ENCODE results near the gene ARHGAP30. TPM values are rescaled to one million over a fixed set of nuclear protein-coding genes. Genes with fewer than 3 reads are reported as not detected.
"Not testable (repeated sequence)": the region's sequence is repeated elsewhere in the genome, so short reads cannot be mapped to it uniquely, and the experiment has no call there.

Gene ARHGAP30
- total RNA-seq, 2 experiments from 2014 or later: 260 to 273 TPM

DNA sequence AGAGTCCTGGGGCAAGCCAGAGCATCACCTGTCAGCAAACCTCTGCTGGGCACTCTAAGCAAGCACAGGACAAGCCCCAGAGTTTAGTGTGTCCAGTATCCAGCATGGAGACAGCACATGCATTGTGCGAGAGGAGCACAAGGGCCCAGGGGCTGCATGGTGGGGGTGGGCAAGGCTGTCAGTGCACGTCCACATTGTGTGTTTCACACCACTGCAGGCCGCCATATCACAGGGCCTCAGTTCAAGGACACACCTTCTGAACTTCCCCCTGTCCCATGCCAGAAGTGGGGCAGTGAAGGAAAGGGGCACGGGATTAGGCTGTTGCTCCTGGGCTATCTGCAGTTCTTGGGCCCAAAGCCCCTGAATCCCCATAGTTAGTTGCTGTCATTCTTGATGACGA is 30.1 kb downstream of the ARHGAP30 start:
- DNase-seq (no peak), ATAC-seq (no peak)
- CTCF ChIA-PET: interaction anchor here (0.6 to 3.7 kb wide), 15 partner anchors 8 to 136 kb away, joined by 3 to 20 read pairs (median 4); partner anchors contain the start of genes ARHGAP30, F11R, ITLN2 and KLHDC9
- Mint-ChIP-seq H3K4me1 (peaks cover 48% of the 10 kb centered on the region), H3K36me3 (peaks cover 38% of the 10 kb centered on the region), H3K9me3 (ENCODE audit: low read depth) (no peaks in the 10 kb centered on the region), H3K27me3 (no peaks in the 10 kb centered on the region), H3K4me3 (peak overlapping the region; percentile 84), H3K27ac (peak overlapping the region; percentile 85)

DNA sequence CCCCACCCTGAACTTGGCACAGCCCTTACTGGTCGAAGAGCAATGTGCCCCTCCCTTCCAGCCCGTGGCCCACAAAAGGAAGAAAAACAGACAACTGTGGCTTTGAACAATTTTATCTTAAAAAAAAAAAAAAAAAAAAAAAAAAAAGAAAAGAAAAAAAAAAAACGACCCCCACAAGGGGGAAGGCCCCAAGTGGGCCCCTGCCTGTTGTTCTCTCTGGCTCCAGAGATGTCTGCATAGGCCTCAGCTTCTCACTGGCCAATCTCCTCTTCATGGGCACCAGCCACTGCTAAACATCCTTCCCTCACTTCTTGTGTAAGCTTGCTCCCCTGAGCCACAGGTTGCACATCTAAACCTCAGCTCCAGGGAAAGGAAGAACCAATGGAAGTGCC is 30.5 kb downstream of the ARHGAP30 start:
- Mint-ChIP-seq H3K4me1 (peaks cover 45% of the 10 kb centered on the region), H3K4me3 (peak overlapping the region; percentile 84), H3K27me3 (no peaks in the 10 kb centered on the region), H3K9me3 (ENCODE audit: low read depth) (no peaks in the 10 kb centered on the region), H3K27ac (peak overlapping the region; percentile 90), H3K36me3 (peaks cover 38% of the 10 kb centered on the region)
- no peak for DNase-seq
- CTCF ChIA-PET: interaction anchor here (0.7 to 3.7 kb wide), 15 partner anchors 9 to 136 kb away, joined by 3 to 20 read pairs (median 5); partner anchors contain the start of genes ARHGAP30, F11R, ITLN2 and KLHDC9
- no peak for ATAC-seq

GRCh38 chr1:161038523-161039153 is 31.1 kb downstream of the ARHGAP30 start, which contains the start of gene TSTD1:
Gene TSTD1 (minus strand): TSS chr1:161038964. CDS start chr1:161038889, 75 bp downstream.
- Mint-ChIP-seq H3K27ac (peak within 1 kb of the TSS; percentile 90), H3K4me3 (peak within 1 kb of the TSS; percentile 84), H3K36me3 (peaks cover 38% of the 10 kb centered on the region), H3K27me3 (no peaks in the 10 kb centered on the region), H3K4me1 (peaks cover 47% of the 10 kb centered on the region), H3K9me3 (ENCODE audit: low read depth) (no peaks in the 10 kb centered on the region)
- CTCF ChIA-PET: interaction anchor here (0.7 to 3.7 kb wide), 20 partner anchors 9 to 344 kb away, joined by 3 to 20 read pairs (median 4); partner anchors contain the start of genes ARHGAP30, F11R, ITLN2 and KLHDC9
- peak; percentile 92 for ATAC-seq
- peak; percentile 90 for DNase-seq

DNA sequence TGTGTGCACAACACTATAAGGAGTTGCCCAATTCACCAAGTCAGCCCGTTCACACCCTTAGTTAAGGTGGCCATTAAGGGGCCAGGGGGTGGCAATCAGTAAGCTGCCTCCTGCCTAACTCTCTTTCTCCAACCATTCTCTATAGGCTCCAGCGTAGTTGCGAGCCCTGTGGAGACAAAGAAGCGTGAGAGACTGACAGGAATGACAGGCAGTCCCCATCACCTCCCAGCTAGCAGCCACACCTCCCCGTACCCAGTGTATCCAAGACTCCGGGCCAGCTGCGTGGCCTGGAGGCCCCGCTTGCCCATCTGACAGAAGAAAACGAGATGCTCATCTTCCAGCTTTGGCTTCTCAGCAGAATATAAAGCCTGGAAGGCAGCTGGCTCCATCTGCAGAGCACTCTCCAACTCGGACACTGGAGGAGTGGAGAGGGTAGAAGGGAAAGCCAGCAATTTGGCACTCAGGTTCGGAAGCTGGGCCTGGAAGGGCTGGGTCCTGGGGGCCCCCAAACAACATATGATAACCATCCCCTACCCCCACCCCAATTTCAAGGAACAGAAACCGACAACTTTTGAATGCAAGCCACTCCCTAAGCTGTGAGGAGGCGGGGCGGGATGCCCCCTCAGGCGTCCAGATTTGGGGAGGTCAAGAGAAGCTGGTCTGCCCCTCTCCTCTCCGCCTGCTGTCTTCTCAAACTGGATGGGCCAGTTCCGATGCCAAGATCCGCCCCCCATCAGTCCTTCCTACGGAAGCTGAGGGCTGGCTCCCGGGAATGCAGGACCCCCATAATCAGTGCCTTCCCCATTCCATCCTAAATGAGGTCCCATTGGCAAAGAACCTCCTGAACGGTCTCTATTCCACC is 31.8 kb downstream of the ARHGAP30 start:
- no peak for ATAC-seq
- CTCF ChIA-PET: interaction anchor here (0.7 to 3.7 kb wide), 18 partner anchors 10 to 344 kb away, joined by 3 to 20 read pairs (median 4); partner anchors contain the start of genes ARHGAP30, F11R, ITLN2 and KLHDC9
- DNase-seq: no peak
- Mint-ChIP-seq H3K4me1 (peaks cover 45% of the 10 kb centered on the region), H3K27me3 (no peaks in the 10 kb centered on the region), H3K4me3 (peak overlapping the region; percentile 84), H3K36me3 (peaks cover 37% of the 10 kb centered on the region), H3K9me3 (ENCODE audit: low read depth) (no peaks in the 10 kb centered on the region), H3K27ac (peak overlapping the region; percentile 90)

GRCh38 chr1:161033751-161034150 is 35.9 kb downstream of the ARHGAP30 start:
- CTCF ChIA-PET: interaction anchor here (1.4 kb wide), 1 partner anchor 12 kb away, joined by 3 read pairs; the partner anchor contains the start of gene F11R
- peaks cover 26% of the 10 kb centered on the region for H3K4me1 Mint-ChIP-seq
- DNase-seq: no peak
- H3K27me3 Mint-ChIP-seq: no peaks in the 10 kb centered on the region
- no peak overlapping the region for H3K27ac Mint-ChIP-seq
- no peaks in the 10 kb centered on the region for H3K9me3 Mint-ChIP-seq (ENCODE audit: low read depth)
- no peak overlapping the region for H3K4me3 Mint-ChIP-seq
- no peak for ATAC-seq
- peaks cover 19% of the 10 kb centered on the region for H3K36me3 Mint-ChIP-seq

GRCh38 chr1:161032409-161032808 is 37.3 kb downstream of the ARHGAP30 start:
- no peak for ATAC-seq
- no peak overlapping the region for H3K27ac Mint-ChIP-seq
- no peak for DNase-seq
- H3K27me3 Mint-ChIP-seq: no peaks in the 10 kb centered on the region
- H3K36me3 Mint-ChIP-seq: peaks cover 26% of the 10 kb centered on the region
- peaks cover 17% of the 10 kb centered on the region for H3K4me1 Mint-ChIP-seq
- CTCF ChIA-PET: interaction anchor here (0.8 to 2.4 kb wide), 6 partner anchors 9 to 65 kb away, joined by 3 to 7 read pairs (median 4); partner anchors contain the start of genes F11R and USF1
- no peak overlapping the region for H3K4me3 Mint-ChIP-seq
- H3K9me3 Mint-ChIP-seq (ENCODE audit: low read depth): no peaks in the 10 kb centered on the region

DNA sequence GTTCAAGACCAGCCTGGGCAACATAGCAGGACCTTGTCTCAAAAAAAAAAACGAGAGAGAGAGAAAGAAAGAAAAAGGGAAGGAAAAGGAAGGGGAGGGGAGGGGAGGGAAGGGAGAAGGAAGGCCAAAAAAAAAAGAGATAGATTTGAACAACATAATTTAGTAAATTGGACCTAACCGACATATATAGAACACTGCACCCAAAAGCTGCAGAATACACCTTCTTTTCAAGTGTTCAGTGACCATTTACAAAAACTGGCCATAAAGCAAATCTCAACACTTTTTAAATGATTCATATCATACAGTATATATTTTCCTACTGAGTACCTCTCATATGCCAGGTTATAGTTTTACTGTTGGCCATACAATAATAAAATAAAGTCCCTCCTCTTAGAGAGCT is 37.8 kb downstream of the ARHGAP30 start:
- Mint-ChIP-seq H3K9me3 (ENCODE audit: low read depth) (peaks cover 4% of the 10 kb centered on the region), H3K27ac (no peak overlapping the region), H3K4me3 (no peak overlapping the region), H3K36me3 (peaks cover 27% of the 10 kb centered on the region), H3K4me1 (peaks cover 17% of the 10 kb centered on the region), H3K27me3 (no peaks in the 10 kb centered on the region)
- ATAC-seq (no peak), DNase-seq (no peak)
- CTCF ChIA-PET: interaction anchor here (0.8 to 2.4 kb wide), 5 partner anchors 8 to 65 kb away, joined by 3 to 7 read pairs (median 5); partner anchors contain the start of genes F11R and USF1

- H3K27ac Mint-ChIP-seq; ATAC-seq; H3K27me3 Mint-ChIP-seq; CTCF ChIA-PET; H3K9me3 Mint-ChIP-seq (ENCODE audit: low read depth); DNase-seq; H3K4me3 Mint-ChIP-seq: not testable (repeated sequence)
- Mint-ChIP-seq H3K4me1 (peaks cover 19% of the 10 kb centered on the region), H3K36me3 (peaks cover 33% of the 10 kb centered on the region)
Observed at GRCh38 chr1:161029466-161029865, 40.2 kb downstream of the ARHGAP30 start.

DNA sequence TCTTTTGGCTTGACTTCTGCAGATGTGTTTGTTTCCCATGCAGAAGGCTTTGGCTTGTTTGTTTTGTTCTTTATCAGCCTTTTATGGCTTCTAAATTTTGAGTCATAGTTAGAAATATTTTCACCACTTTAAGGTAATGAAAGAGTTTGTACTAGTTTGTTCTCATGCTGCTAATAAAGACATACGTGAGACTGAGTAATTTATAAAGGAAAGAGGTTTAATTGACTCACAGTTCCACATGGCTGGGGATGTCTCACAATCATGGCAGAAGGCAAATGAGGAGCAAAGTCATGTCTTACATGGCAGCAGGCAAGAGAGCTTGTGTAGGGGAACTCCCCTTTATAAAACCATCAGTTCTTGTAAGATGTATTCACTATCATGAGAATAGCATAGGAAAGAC is 42.7 kb downstream of the ARHGAP30 start:
- peak; percentile 12 for ATAC-seq
- peak overlapping the region; percentile 1 for H3K27ac Mint-ChIP-seq
- H3K36me3 Mint-ChIP-seq: peaks cover 30% of the 10 kb centered on the region

DNA sequence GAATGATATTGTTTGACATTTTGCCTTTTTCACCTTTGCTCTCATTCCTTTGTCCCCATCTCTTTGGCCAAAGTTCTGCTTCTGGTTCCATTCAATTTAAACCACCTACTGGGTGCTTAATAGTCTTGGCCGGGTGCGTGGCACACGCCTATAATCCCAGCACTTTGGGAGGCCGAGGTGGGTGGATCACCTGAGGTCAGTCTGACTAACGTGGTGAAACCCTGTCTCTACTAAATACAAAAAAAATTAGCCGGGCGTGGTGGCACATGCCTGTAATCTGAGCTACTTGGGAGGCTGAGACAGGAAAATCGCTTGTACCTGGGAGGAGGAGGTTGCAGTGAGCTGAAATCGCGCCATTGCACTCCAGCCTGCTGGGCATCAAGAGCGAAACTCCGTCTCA is 47.3 kb downstream of the ARHGAP30 start:
- Mint-ChIP-seq H3K4me3 (peak overlapping the region; percentile 15), H3K4me1 (peaks cover 38% of the 10 kb centered on the region), H3K36me3 (peaks cover 13% of the 10 kb centered on the region)
- not testable (repeated sequence) for H3K27ac Mint-ChIP-seq; H3K9me3 Mint-ChIP-seq (ENCODE audit: low read depth); H3K27me3 Mint-ChIP-seq; ATAC-seq; DNase-seq
- CTCF ChIA-PET: interaction anchor here (2.0 to 2.3 kb wide), 3 partner anchors 16 to 25 kb away, joined by 7 to 17 read pairs (median 15); partner anchors contain the start of gene TSTD1

More for the DNA sequence above, 42.7 kb downstream of the ARHGAP30 start:
- H3K9me3 Mint-ChIP-seq (ENCODE audit: low read depth); H3K27me3 Mint-ChIP-seq; DNase-seq; H3K4me3 Mint-ChIP-seq; H3K4me1 Mint-ChIP-seq: not testable (repeated sequence)
- CTCF ChIA-PET: interaction anchor here (0.7 to 1.5 kb wide), 4 partner anchors 8 to 313 kb away, joined by 3 to 5 read pairs (median 4); no protein-coding TSS in a partner anchor

DNA sequence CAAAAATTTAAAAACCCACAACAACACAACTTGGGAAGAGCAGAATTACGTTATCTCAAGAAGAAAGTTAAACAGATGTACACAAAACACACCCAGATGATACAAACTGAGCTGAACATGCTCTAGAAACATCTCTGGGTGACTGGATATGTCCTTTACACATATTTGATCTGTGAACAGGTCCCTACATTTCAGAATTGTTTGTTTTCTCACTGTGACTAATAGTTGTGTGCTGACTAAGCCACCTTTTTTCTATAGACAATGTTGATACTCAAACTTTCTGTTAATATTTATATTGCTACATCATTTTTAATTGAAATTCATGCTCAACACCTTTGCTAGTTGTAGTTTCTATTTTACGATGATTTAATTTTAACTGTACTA is 47.7 kb downstream of the ARHGAP30 start:
- DNase-seq (no peak), ATAC-seq (no peak)
- Mint-ChIP-seq H3K4me1 (peaks cover 35% of the 10 kb centered on the region), H3K27ac (peak overlapping the region; percentile 86), H3K27me3 (no peaks in the 10 kb centered on the region), H3K4me3 (peak overlapping the region; percentile 82), H3K9me3 (ENCODE audit: low read depth) (peaks cover 3% of the 10 kb centered on the region), H3K36me3 (peaks cover 10% of the 10 kb centered on the region)
- CTCF ChIA-PET: interaction anchor here (1.1 to 2.3 kb wide), 6 partner anchors 12 to 39 kb away, joined by 3 to 17 read pairs (median 4); partner anchors contain the start of gene TSTD1

GRCh38 chr1:161021165-161021969 is 48.3 kb downstream of the ARHGAP30 start:
- ATAC-seq: peak; percentile 96
- H3K4me3 Mint-ChIP-seq: peak overlapping the region; percentile 82
- no peaks in the 10 kb centered on the region for H3K27me3 Mint-ChIP-seq
- CTCF ChIA-PET: interaction anchor here (0.7 to 2.3 kb wide), 13 partner anchors 11 to 75 kb away, joined by 3 to 17 read pairs (median 4); partner anchors contain the start of genes ARHGAP30 and TSTD1
- H3K27ac Mint-ChIP-seq: peak overlapping the region; percentile 86
- H3K4me1 Mint-ChIP-seq: peaks cover 32% of the 10 kb centered on the region
- H3K9me3 Mint-ChIP-seq (ENCODE audit: low read depth): no peaks in the 10 kb centered on the region
- peak; percentile 90 for DNase-seq
- peaks cover 6% of the 10 kb centered on the region for H3K36me3 Mint-ChIP-seq

All from activated CD8-positive, alpha-beta memory T cell treated with anti-CD3 and anti-CD28 coated beads, Interleukin-2, amount 10 ng/mL, durations not matched to agents 7 days and 5 days (primary cell).